Tibial artery (tissue), 4 donors: ENCODE data around the gene MAML1.

Experiments
- DNase-seq, 2 donors: peaks; one replicate each; pipeline ENCODE4 v3.0.0-alpha.2; 2019
- H3K27ac ChIP-seq, 2 donors: fragments of 200-600 bp; sonication (generic) in 1 of 2; 1 replicate in 1 of 2; 2 replicates in 1 of 2; pipeline ENCODE4 v1.5.1; 2018 to 2019; ENCODE audit warnings: mild to moderate bottlenecking in 1 of 2
- H3K27me3 ChIP-seq, 2 donors: fragments of 200-600 bp; sonication (generic) in 1 of 2; one replicate each; pipeline versions ENCODE4 v1.5.1 to v1.6.0; 2016 to 2019
- H3K36me3 ChIP-seq, 3 donors: fragments of 200-600 bp; sonication (generic) in 2 of 3; one replicate each; pipeline ENCODE4 v1.5.1; 2016 to 2019; ENCODE audit warnings: mild to moderate bottlenecking in 2 of 3
- H3K4me1 ChIP-seq, 4 donors: fragments of 200-600 bp; sonication (generic) in 2 of 4; 1 replicate in 3 of 4; 2 replicates in 1 of 4; pipeline ENCODE4 v1.5.1; 2016 to 2019
- H3K4me3 ChIP-seq, 2 donors: fragments of 200-600 bp; sonication (generic) in 1 of 2; 1 replicate in 1 of 2; 2 replicates in 1 of 2; pipeline ENCODE4 v1.5.1; 2018 to 2019; ENCODE audit warnings: mild to moderate bottlenecking in 2 of 2
- H3K9me3 ChIP-seq, 3 donors: fragments of 200-600 bp; sonication (generic) in 1 of 3; one replicate each; pipeline ENCODE4 v1.5.1; 2016 to 2019
- CTCF ChIP-seq, 2 experiments: fragments of 200-600 bp in 1 of 2; fragments of 450-650 bp in 1 of 2; IDR thresholded peaks; one replicate each; pipeline ENCODE4 v1.5.1; 2017 to 2019; ENCODE audit warnings: antibody characterized with exemption in 2 of 2, mild to moderate bottlenecking in 1 of 2, moderate library complexity in 1 of 2
- intact Hi-C: fragments of 100-400 bp; cut with DNase I; formaldehyde crosslinking; loops from one replicate; pipeline ENCODE4 v1.15.0; 2023; ENCODE audit warnings: low total_unique reads

The MAML1 gene

GRCh38 chr5:179803651-179804554 is 71.3 kb downstream of the MAML1 start:
- H3K9me3 ChIP-seq, result no peaks in the 10 kb centered on the region
- TF ChIP-seq CTCF (IDR thresholded peaks at IDR 0.05), result no peak
- H3K36me3 ChIP-seq, result peaks cover 22 to 28% (median 25%) of the 10 kb centered on the region in 3 donors
- intact Hi-C loops, result loop anchor here (5.0 kb wide), 1 partner anchor 53 kb away; the partner anchor contains the start of gene MRNIP
- no peak overlapping the region for H3K27ac ChIP-seq
- no peak for DNase-seq
- H3K27me3 ChIP-seq, result no peaks in the 10 kb centered on the region
- H3K4me1 ChIP-seq, result peaks cover 0 to 53% (median 45%) of the 10 kb centered on the region in 4 donors
- H3K4me3 ChIP-seq, result no peak overlapping the region

GRCh38 chr5:179804555-179804947 is 71.9 kb downstream of the MAML1 start:
- Histone ChIP-seq H3K4me1 (peaks cover 0 to 53% (median 45%) of the 10 kb centered on the region in 4 donors), H3K4me3 (peak overlapping the region; percentile 86 to 99), H3K27me3 (no peaks in the 10 kb centered on the region), H3K9me3 (no peaks in the 10 kb centered on the region), H3K27ac (peak overlapping the region; percentile 94 to 96), H3K36me3 (peaks cover 15 to 21% (median 19%) of the 10 kb centered on the region in 3 donors)
- no peak for TF ChIP-seq CTCF (IDR thresholded peaks at IDR 0.05)
- intact Hi-C loops, result loop anchor here (5.0 kb wide), 1 partner anchor 53 kb away; the partner anchor contains the start of gene MRNIP
- no peak for DNase-seq

- intact Hi-C loops, result loop anchor here (5.0 kb wide), 1 partner anchor 102 kb away; the partner anchor contains the start of gene TBC1D9B
- peak in 1 of 2 donors; percentile 67 for DNase-seq
Observed at GRCh38 chr5:179805070-179805528, 72.5 kb downstream of the MAML1 start.

GRCh38 chr5:179805529-179806249 is 73.1 kb downstream of the MAML1 start:
- peak in 1 of 2 donors; percentile 75 for DNase-seq
- Histone ChIP-seq H3K36me3 (peaks cover 5 to 10% (median 8%) of the 10 kb centered on the region in 3 donors), H3K4me1 (peaks cover 0 to 53% (median 45%) of the 10 kb centered on the region in 4 donors), H3K9me3 (no peaks in the 10 kb centered on the region), H3K27me3 (no peaks in the 10 kb centered on the region), H3K4me3 (peak overlapping the region; percentile 86 to 99), H3K27ac (peak overlapping the region; percentile 94 to 96)
- TF ChIP-seq CTCF (IDR thresholded peaks at IDR 0.05), result no peak
- intact Hi-C loops, result loop anchor here (5.0 kb wide), 1 partner anchor 102 kb away; the partner anchor contains the start of gene TBC1D9B

More at GRCh38 chr5:179805070-179805528, 72.5 kb downstream of the MAML1 start:
- no peaks in the 10 kb centered on the region for H3K27me3 ChIP-seq
- H3K9me3 ChIP-seq, result no peaks in the 10 kb centered on the region
- TF ChIP-seq CTCF (IDR thresholded peaks at IDR 0.05), result no peak
- H3K27ac ChIP-seq, result peak overlapping the region; percentile 94 to 96
- H3K36me3 ChIP-seq, result peaks cover 10 to 16% (median 13%) of the 10 kb centered on the region in 3 donors
- peaks cover 0 to 53% (median 45%) of the 10 kb centered on the region in 4 donors for H3K4me1 ChIP-seq
- H3K4me3 ChIP-seq, result peak overlapping the region; percentile 86 to 99
